ENCODE data around the gene CEP128.

GRCh38 chr14:80653956-80654355, 287.6 kb downstream of the CEP128 start:
- TF ChIP-seq, protein P1, sequence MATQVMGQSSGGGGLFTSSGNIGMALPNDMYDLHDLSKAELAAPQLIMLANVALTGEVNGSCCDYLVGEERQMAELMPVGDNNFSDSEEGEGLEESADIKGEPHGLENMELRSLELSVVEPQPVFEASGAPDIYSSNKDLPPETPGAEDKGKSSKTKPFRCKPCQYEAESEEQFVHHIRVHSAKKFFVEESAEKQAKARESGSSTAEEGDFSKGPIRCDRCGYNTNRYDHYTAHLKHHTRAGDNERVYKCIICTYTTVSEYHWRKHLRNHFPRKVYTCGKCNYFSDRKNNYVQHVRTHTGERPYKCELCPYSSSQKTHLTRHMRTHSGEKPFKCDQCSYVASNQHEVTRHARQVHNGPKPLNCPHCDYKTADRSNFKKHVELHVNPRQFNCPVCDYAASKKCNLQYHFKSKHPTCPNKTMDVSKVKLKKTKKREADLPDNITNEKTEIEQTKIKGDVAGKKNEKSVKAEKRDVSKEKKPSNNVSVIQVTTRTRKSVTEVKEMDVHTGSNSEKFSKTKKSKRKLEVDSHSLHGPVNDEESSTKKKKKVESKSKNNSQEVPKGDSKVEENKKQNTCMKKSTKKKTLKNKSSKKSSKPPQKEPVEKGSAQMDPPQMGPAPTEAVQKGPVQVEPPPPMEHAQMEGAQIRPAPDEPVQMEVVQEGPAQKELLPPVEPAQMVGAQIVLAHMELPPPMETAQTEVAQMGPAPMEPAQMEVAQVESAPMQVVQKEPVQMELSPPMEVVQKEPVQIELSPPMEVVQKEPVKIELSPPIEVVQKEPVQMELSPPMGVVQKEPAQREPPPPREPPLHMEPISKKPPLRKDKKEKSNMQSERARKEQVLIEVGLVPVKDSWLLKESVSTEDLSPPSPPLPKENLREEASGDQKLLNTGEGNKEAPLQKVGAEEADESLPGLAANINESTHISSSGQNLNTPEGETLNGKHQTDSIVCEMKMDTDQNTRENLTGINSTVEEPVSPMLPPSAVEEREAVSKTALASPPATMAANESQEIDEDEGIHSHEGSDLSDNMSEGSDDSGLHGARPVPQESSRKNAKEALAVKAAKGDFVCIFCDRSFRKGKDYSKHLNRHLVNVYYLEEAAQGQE (IDR thresholded peaks at IDR 0.05; ENCODE audit: unreplicated experiment) = no peak
- TF ChIP-seq EZH2 (IDR thresholded peaks at IDR 0.05; ENCODE audit: low read depth, unreplicated experiment) (no peak), POLR2AphosphoS5 (IDR thresholded peaks at IDR 0.05; ENCODE audit: low read depth) (no peak), EZH2phosphoT487 (IDR thresholded peaks at IDR 0.05; ENCODE audit: unreplicated experiment) (no peak), JUNB (IDR thresholded peaks at IDR 0.05; ENCODE audit: unreplicated experiment) (no peak), ZNF462 (CRISPR knock-in tag; IDR thresholded peaks at IDR 0.05) (no peak), STAT1 (IDR thresholded peaks at IDR 0.05; ENCODE audit: unreplicated experiment) (no peak), CREB1 (CRISPR knock-in tag; IDR thresholded peaks at IDR 0.05; ENCODE audit: low read depth) (no peak), ZNF114 (CRISPR knock-in tag; IDR thresholded peaks at IDR 0.05) (no peak)
- TF ChIP-seq, protein P2, sequence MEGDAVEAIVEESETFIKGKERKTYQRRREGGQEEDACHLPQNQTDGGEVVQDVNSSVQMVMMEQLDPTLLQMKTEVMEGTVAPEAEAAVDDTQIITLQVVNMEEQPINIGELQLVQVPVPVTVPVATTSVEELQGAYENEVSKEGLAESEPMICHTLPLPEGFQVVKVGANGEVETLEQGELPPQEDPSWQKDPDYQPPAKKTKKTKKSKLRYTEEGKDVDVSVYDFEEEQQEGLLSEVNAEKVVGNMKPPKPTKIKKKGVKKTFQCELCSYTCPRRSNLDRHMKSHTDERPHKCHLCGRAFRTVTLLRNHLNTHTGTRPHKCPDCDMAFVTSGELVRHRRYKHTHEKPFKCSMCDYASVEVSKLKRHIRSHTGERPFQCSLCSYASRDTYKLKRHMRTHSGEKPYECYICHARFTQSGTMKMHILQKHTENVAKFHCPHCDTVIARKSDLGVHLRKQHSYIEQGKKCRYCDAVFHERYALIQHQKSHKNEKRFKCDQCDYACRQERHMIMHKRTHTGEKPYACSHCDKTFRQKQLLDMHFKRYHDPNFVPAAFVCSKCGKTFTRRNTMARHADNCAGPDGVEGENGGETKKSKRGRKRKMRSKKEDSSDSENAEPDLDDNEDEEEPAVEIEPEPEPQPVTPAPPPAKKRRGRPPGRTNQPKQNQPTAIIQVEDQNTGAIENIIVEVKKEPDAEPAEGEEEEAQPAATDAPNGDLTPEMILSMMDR (conservative IDR thresholded peaks at IDR 0.05; ENCODE audit: low read depth in 2 of 2) = no peak
